Common myeloid progenitor, CD34-positive (primary cell): ENCODE measurements around the gene NOTCH2.

ENCODE experiments used
- CTCF ChIA-PET: fragments of 350-600 bp; sonication (Branson Sonifier 250); formaldehyde crosslinking; loops from one replicate; lab custom pipeline; 2021; ENCODE audit warnings: antibody characterized with exemption; lab: Charles Lee
- POLR2A ChIA-PET: fragments of 350-600 bp; sonication (Branson Sonifier 250); formaldehyde crosslinking; loops from one replicate; lab custom pipeline; 2021; ENCODE audit warnings: antibody characterized with exemption; lab: Charles Lee
- DNase-seq, 3 donors: peaks; one replicate each; pipeline versions ENCODE4 v3.0.0 to v3.0.0-alpha.2; 2013
- H3K27ac ChIP-seq, 2 experiments: 1 replicate in 1 of 2; 2 replicates in 1 of 2; pipeline ENCODE4 v1.7.0; 2013; ENCODE audit warnings: inconsistent platforms in 2 of 2, low read length in 2 of 2, mild to moderate bottlenecking in 2 of 2, low read depth in 1 of 2, moderate library complexity in 1 of 2; ENCODE audit not compliant: severe bottlenecking in 2 of 2, insufficient read depth in 1 of 2, poor library complexity in 1 of 2
- H3K27me3 ChIP-seq, 5 experiments: replicated peaks in 2 of 5; 1 replicate in 3 of 5; 2 replicates in 2 of 5; pipeline versions ENCODE4 v1.6.1 to v1.7.0; 2013; ENCODE audit warnings: low read length in 4 of 5, mild to moderate bottlenecking in 2 of 5, moderate library complexity in 2 of 5, inconsistent platforms in 1 of 5; ENCODE audit not compliant: insufficient read depth in 5 of 5, control insufficient read depth in 4 of 5
- H3K36me3 ChIP-seq, 4 experiments: 1 replicate in 2 of 4; 2 replicates in 2 of 4; pipeline versions ENCODE4 v1.6.1 to v1.7.0; 2013; ENCODE audit warnings: low read length in 3 of 4, control low read depth in 1 of 4, mild to moderate bottlenecking in 1 of 4; ENCODE audit not compliant: control insufficient read depth in 4 of 4, insufficient read depth in 4 of 4
- H3K4me1 ChIP-seq, 4 experiments: 1 replicate in 3 of 4; 2 replicates in 1 of 4; pipeline versions ENCODE4 v1.6.1 to v1.7.1; 2013; ENCODE audit warnings: low read length in 3 of 4, mild to moderate bottlenecking in 3 of 4, control low read depth in 1 of 4, inconsistent platforms in 1 of 4, moderate library complexity in 1 of 4; ENCODE audit not compliant: control insufficient read depth in 4 of 4, insufficient read depth in 4 of 4; ENCODE audit errors: control extremely low read depth in 1 of 4
- H3K4me3 ChIP-seq, 7 experiments: 1 replicate in 4 of 7; 2 replicates in 3 of 7; pipeline versions ENCODE4 v1.5.1 to v1.7.0; 2013; ENCODE audit warnings: mild to moderate bottlenecking in 7 of 7, low read length in 6 of 7, moderate library complexity in 6 of 7, inconsistent platforms in 2 of 7, low read depth in 2 of 7, control low read depth in 1 of 7; ENCODE audit not compliant: insufficient read depth in 4 of 7, control insufficient read depth in 1 of 7; ENCODE audit errors: extremely low read depth in 1 of 7
- H3K9me3 ChIP-seq, 5 experiments: 1 replicate in 4 of 5; 2 replicates in 1 of 5; pipeline versions ENCODE4 v1.6.1 to v1.7.1; 2013; ENCODE audit warnings: low read length in 4 of 5, mild to moderate bottlenecking in 2 of 5, inconsistent platforms in 1 of 5, low read depth in 1 of 5, moderate library complexity in 1 of 5; ENCODE audit not compliant: control insufficient read depth in 4 of 5, insufficient read depth in 2 of 5; ENCODE audit errors: control extremely low read depth in 1 of 5
- WGBS: methylation state at CpG from one replicate; pipeline ENCODE4 v1.1.5; 2013; ENCODE audit not compliant: insufficient coverage; 5-methylcytosine and 5-hydroxymethylcytosine counted together

The NOTCH2 gene

GRCh38 chr1:119898981-119899720, 170.3 kb downstream of the NOTCH2 start:
- ChIA-PET CTCF (no interaction called here), POLR2A (no interaction called here)
- no peaks in the 10 kb centered on the region for H3K27me3 ChIP-seq
- H3K27ac ChIP-seq: no peak overlapping the region
- no peak overlapping the region for H3K4me3 ChIP-seq
- H3K36me3 ChIP-seq: no peaks in the 10 kb centered on the region
- no peak for DNase-seq
- peaks cover 0 to 3% (median 0%) of the 10 kb centered on the region in 5 experiments for H3K9me3 ChIP-seq
- H3K4me1 ChIP-seq: no peaks in the 10 kb centered on the region
- no CpG with 5 or more reads among the region's 3 CpGs for WGBS

GRCh38 chr1:119898530-119898929, 170.9 kb downstream of the NOTCH2 start:
- H3K9me3 ChIP-seq: peaks cover 0 to 3% (median 0%) of the 10 kb centered on the region in 5 experiments
- no peak overlapping the region for H3K27ac ChIP-seq
- peaks cover 0 to 3% (median 0%) of the 10 kb centered on the region in 4 experiments for H3K4me1 ChIP-seq
- no peaks in the 10 kb centered on the region for H3K27me3 ChIP-seq
- DNase-seq: no peak
- POLR2A ChIA-PET: no interaction called here
- WGBS: 96% methylated on average over 2 of the region's 2 CpGs
- no peaks in the 10 kb centered on the region for H3K36me3 ChIP-seq
- CTCF ChIA-PET: no interaction called here
- H3K4me3 ChIP-seq: no peak overlapping the region

DNA sequence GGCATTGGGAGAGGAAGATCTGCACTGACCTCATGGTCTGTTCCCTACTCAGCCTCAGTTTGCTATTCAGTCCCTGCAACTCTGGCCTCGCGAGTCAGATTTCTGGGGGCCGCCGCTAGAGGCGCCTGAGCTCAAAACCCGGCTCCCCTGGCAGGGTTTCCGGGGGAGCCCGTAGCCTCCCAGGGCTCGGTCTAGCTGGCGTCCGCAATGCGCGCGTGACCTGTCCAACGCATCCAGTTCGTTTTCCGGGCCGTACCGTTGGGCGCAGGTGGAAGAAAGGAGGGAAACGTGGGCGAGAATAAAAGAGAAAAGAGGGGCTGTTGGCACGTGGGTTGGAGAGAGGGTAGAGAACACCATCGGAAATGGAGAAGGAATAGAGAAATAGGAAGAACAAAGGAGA, 173.2 kb downstream of the NOTCH2 start, which contains the start of gene ADAM30:
Gene ADAM30, minus strand, starts transcription at position 213 of the 400 bp plus-strand sequence. Its CDS starts 179 bp downstream, at position 34.
- Histone ChIP-seq H3K9me3 (peaks cover 0 to 3% (median 0%) of the 10 kb centered on the region in 5 experiments), H3K27ac (no peak within 1 kb of the TSS), H3K4me3 (no peak within 1 kb of the TSS), H3K4me1 (peaks cover 0 to 3% (median 0%) of the 10 kb centered on the region in 4 experiments), H3K36me3 (no peaks in the 10 kb centered on the region), H3K27me3 (no peaks in the 10 kb centered on the region)
- POLR2A ChIA-PET: no interaction called here
- CTCF ChIA-PET: interaction anchor here (1.6 kb wide), 1 partner anchor 10 kb away, joined by 6 read pairs; no protein-coding TSS in a partner anchor
- 79% methylated on average over 20 of the region's 24 CpGs for WGBS
- DNase-seq: no peak

- no peaks in the 10 kb centered on the region for H3K27me3 ChIP-seq
- peaks cover 0 to 3% (median 0%) of the 10 kb centered on the region in 5 experiments for H3K9me3 ChIP-seq
- no peak overlapping the region for H3K27ac ChIP-seq
- H3K36me3 ChIP-seq: no peaks in the 10 kb centered on the region
- 100% methylated on average over 2 of the region's 4 CpGs for WGBS
- H3K4me1 ChIP-seq: peaks cover 0 to 3% (median 0%) of the 10 kb centered on the region in 4 experiments
- no peak overlapping the region for H3K4me3 ChIP-seq
- CTCF ChIA-PET: interaction anchor here (1.6 kb wide), 1 partner anchor 9 kb away, joined by 6 read pairs; no protein-coding TSS in a partner anchor
- POLR2A ChIA-PET: no interaction called here
- DNase-seq: no peak
Measured at GRCh38 chr1:119895102-119895501, 174.4 kb downstream of the NOTCH2 start.

- Histone ChIP-seq H3K27me3 (no peaks in the 10 kb centered on the region), H3K36me3 (no peaks in the 10 kb centered on the region), H3K27ac (no peak overlapping the region), H3K4me3 (no peak overlapping the region), H3K4me1 (peaks cover 0 to 3% (median 0%) of the 10 kb centered on the region in 4 experiments), H3K9me3 (peaks cover 0 to 4% (median 0%) of the 10 kb centered on the region in 5 experiments)
- 53% methylated on average over 9 of the region's 10 CpGs for WGBS
- ChIA-PET POLR2A (no interaction called here), CTCF (interaction anchor here (0.7 to 1.6 kb wide), 2 partner anchors 11 to 16 kb away, joined by 3 to 6 read pairs; no protein-coding TSS in a partner anchor)
- no peak for DNase-seq
Measured at GRCh38 chr1:119893827-119894700, 175.4 kb downstream of the NOTCH2 start.

DNA sequence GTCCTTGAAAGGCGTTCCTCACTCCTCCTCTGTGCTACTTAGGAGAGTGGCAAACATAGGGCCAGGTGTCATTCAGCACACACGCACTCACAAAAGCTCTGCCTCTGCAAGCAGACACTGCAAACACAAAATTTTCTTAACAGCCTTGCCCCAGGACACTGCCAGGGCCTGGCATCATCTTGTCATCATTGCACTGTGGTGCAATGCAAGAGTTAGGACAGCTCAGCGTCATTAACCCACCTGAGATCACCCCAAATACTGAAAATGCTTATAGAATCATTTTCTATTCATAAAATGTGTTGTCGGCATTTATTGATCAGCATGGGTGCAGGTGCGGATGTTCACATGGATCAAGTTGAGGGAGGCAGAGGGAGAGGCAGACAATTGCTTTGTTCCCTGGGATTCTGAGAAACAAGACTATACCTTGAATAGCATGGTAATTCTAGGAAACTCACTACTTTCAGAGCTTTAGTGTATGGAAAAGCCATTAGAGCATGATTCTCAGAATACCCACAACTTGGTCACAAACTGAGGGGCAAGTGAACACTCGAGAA, 176.1 kb downstream of the NOTCH2 start:
- CTCF ChIA-PET: interaction anchor here (0.7 to 1.6 kb wide), 2 partner anchors 12 to 17 kb away, joined by 3 to 6 read pairs; no protein-coding TSS in a partner anchor
- WGBS: 97% methylated on average over 5 of the region's 6 CpGs
- H3K4me1 ChIP-seq: peaks cover 0 to 3% (median 0%) of the 10 kb centered on the region in 4 experiments
- H3K36me3 ChIP-seq: no peaks in the 10 kb centered on the region
- peaks cover 0 to 11% (median 0%) of the 10 kb centered on the region in 5 experiments for H3K9me3 ChIP-seq
- DNase-seq: no peak
- H3K27me3 ChIP-seq: no peaks in the 10 kb centered on the region
- no peak overlapping the region for H3K27ac ChIP-seq
- POLR2A ChIA-PET: no interaction called here
- no peak overlapping the region for H3K4me3 ChIP-seq
